A549 treated with dexamethasone at 1 μM for 4 hours (cell line): Measurements from ENCODE around the gene CFAP90. TPM values are rescaled to one million over a fixed set of nuclear protein-coding genes. Genes with fewer than 3 reads are reported as not detected.

Experiments used
- total RNA-seq: library from RNA; stranded (reverse); fragments of 200-300 nt; extraction: Qiagen RNA extraction; gene quantifications from 5 replicates; pipeline ENCODE4 v1.2.3, GENCODE V29; 2022

The CFAP90 gene
- 0.39 to 0.72 TPM (median 0.50 TPM) in 5 replicates for total RNA-seq

GRCh38 chr5:7850395-7851239 lies at the start of gene CFAP90:
Gene CFAP90 (minus strand): TSS chr5:7851133. CDS start chr5:7851021, 112 bp downstream.

GRCh38 chr5:7868773-7869473 lies 18.0 kb upstream of the CFAP90 start, which contains the start of the genes FASTKD3 and MTRR:
Gene FASTKD3 (minus strand): TSS chr5:7869031. CDS start chr5:7868083, 948 bp downstream.
Gene MTRR (plus strand): TSS chr5:7869148. CDS start chr5:7870795, 1,647 bp downstream.

Other genes starting within 250 kb of the CFAP90 start
- 14.0 to 14.9 TPM (median 14.6 TPM) in 5 replicates for gene FASTKD3, start 17.9 kb upstream of the CFAP90 start, total RNA-seq
- gene MTRR, start 18.0 kb upstream of the CFAP90 start, total RNA-seq: 28.2 to 42.1 TPM (median 35.9 TPM) in 5 replicates